ENCODE results near the gene CCDC192.
"Not testable (repeated sequence)": the region's sequence is repeated elsewhere in the genome, so short reads cannot be mapped to it uniquely, and the experiment has no call there.

Gene CCDC192, protein sequence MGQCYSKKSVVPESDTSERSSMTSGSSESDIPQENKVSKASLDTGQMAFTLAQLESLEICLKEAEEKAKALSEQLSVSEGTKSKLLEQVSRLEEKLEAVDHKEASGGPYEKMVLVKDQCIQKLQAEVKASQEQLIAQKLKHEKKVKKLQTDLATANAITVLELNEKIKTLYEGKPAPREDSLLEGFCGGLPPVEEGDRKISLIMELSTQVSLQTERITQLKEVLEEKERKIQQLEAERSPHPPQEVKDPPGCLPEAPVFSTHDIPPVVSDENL

GRCh38 chr5:127702926-127703561, at the start of gene CCDC192:
CCDC192 (plus strand) TSS chr5:127703391; CDS start chr5:127703446, 55 bp downstream.
- no peak for DNase-seq (ENCODE audit: low spot score)

GRCh38 chr5:127656825-127657224, 46.4 kb upstream of the CCDC192 start:
- no peak for DNase-seq (ENCODE audit: low spot score)

DNA sequence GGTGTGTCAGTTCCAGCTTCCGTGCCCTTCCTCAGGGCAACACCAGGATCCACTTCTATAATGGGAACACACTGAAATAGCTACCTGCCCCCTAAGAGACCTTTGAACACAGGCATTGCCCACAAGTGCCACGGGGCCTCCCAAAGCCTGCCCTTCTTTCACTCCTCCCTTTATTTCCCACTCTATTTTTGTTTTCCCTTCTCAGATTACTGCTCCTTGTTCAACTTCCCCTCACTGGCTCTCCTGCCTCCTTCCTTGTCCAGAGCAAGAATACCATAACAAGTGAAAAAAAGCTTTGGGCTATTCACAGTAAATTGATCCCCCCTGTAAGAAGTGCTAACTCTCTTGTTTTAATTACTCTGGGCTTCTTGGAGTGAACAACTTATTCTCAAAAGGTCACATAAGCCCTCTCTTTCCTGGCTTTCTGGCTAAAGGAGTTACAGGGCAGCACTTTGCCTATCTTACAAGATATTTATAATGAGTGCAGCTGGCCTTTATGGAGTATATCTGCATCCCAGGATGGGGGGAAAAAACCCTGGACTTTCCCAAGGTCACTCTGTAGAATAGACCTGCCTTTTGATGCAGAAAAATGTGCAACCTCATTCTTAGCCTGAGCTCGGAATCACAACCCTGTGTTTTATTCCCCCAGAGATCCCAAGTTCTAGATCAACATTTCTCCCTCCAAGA, 43.0 kb upstream of the CCDC192 start:
- no peak for DNase-seq (ENCODE audit: low spot score)

- DNase-seq (ENCODE audit: low spot score), result no peak
Observed at GRCh38 chr5:127664093-127664492, 39.1 kb upstream of the CCDC192 start.

DNA sequence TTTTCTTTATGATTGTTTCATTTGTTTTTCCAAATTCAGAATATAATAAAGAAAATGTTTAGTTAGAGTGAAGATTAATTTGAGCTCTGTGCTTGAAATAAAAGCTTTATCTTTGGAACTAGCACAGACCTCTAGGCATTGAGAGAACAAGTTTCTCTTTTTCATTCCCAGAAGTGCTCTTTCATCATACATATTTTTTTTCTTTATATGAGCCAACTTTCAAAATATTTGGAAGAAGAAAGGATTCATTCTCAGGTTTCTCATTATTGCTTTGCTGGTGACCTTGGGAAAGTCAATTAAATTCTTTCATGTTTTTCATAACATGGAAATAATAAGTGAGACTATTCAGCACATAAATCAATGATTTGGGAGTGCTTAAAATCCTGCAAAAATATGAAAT, 37.5 kb upstream of the CCDC192 start:
- no peak for DNase-seq (ENCODE audit: low spot score)

- no peak for DNase-seq (ENCODE audit: low spot score)
Observed at GRCh38 chr5:127666043-127666716, 37.0 kb upstream of the CCDC192 start.

GRCh38 chr5:127667926-127668325, 35.3 kb upstream of the CCDC192 start:
- no peak for DNase-seq (ENCODE audit: low spot score)

DNA sequence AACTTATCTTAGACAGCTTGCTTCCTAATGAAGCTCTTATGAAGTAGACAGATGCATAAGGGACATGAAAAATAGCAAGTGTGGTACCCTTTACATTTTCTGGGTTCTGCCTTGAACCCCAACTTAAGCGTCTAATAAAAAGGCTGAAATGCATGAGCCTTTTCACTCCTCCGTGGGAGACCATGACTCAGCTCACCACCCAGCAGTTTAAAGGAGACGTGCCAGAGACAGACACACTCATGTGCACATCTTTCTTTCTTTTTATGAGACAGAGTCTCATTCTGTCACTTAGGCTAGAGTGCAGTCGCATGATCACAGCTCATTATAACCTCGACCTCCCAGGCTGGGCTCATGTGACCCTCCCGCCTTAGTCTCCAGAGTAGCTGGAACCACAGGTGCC, 32.0 kb upstream of the CCDC192 start:
- DNase-seq (ENCODE audit: low spot score), result no peak

- DNase-seq (ENCODE audit: low spot score), result no peak
Observed at GRCh38 chr5:127673117-127673800, 29.9 kb upstream of the CCDC192 start.

GRCh38 chr5:127676951-127677350, 26.2 kb upstream of the CCDC192 start:
- DNase-seq (ENCODE audit: low spot score), result not testable (repeated sequence)

DNA sequence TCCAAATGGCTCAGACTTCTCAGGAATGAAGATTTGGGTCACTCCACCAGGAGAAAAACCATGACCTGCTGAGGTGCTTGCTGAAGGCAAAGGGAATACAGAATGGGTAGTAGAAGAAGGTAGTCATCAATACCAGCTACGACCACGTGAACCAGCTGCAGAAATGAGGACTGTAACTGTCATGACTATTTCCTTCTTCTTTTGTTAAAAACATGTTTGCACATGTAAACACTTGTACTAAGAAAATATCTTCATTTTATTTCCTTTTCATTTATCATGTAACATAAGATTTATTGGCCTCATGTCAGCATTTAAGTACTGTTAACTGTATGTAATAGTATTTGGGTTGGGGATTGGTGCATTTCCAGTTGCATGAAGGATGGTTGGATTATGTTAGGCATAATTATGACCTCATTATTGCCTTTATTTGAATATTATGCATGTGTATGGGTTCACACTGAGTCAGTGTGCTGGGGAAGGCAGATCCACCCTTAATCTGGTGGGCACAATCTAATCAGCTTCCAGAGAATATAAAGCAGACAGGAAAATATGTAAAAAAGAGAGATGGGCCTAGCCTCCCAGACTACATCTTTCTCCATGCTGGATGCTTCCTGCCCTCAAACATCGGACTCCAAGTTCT, 23.4 kb upstream of the CCDC192 start:
- not testable (repeated sequence) for DNase-seq (ENCODE audit: low spot score)

- DNase-seq (ENCODE audit: low spot score), result no peak
Observed at GRCh38 chr5:127680595-127680994, 22.6 kb upstream of the CCDC192 start.

GRCh38 chr5:127683008-127683407, 20.2 kb upstream of the CCDC192 start:
- DNase-seq (ENCODE audit: low spot score), result no peak

DNA sequence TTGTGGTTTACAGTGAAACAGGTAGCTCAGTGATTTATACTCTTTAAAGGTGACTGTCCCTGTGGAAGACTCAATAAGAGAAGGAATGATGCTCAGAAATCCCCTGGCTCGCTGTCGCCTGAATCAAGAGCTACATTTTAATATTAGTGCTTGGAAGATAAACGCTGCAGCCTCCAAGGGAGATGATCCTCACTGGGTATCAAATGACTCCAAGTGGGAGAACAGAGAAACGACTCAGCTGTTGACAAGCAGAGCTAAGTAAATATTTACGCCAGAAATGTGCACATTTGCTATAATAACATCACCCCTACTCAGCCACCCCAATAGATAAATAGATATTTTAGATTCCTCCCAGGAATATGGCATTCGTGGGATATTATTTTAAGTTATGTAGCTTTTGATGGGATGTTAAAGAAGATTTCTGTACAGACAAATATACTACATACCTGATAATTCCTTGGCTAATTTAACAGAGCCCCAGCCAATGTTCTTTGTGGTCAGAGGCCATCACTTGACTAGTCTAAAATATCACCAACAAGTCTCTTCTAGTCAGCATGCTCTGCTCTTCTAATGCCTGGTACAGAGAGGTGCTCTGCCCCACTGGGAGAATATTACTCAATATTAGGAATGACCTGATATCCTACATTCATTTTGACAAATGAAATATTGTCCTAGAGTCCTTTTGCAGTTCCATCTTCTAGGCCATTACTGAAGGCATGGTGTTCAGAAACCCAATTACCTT, 18.3 kb upstream of the CCDC192 start:
- DNase-seq (ENCODE audit: low spot score), result no peak

DNA sequence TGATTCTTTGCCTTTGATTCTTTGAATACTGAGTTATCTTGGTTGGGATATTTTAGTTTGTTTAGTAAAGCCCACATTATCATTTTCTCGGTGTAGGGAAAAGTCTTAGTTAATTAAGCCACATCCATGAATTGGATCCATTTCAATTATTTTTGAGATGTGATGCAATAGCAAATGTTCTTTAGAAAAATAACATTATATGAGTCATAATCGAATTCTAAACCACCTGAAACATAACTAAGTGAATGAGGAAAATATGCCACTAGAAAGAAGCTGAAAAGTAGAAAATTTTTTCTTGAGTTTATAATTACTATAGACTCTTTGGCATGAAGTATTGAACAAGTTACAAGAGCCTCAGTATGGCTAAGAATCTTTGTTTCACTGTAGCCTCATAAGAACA, 17.5 kb upstream of the CCDC192 start:
- no peak for DNase-seq (ENCODE audit: low spot score)

- no peak for DNase-seq (ENCODE audit: low spot score)
Observed at GRCh38 chr5:127686424-127686823, 16.8 kb upstream of the CCDC192 start.

GRCh38 chr5:127694518-127695171, 8.5 kb upstream of the CCDC192 start:
- DNase-seq (ENCODE audit: low spot score), result no peak

DNA sequence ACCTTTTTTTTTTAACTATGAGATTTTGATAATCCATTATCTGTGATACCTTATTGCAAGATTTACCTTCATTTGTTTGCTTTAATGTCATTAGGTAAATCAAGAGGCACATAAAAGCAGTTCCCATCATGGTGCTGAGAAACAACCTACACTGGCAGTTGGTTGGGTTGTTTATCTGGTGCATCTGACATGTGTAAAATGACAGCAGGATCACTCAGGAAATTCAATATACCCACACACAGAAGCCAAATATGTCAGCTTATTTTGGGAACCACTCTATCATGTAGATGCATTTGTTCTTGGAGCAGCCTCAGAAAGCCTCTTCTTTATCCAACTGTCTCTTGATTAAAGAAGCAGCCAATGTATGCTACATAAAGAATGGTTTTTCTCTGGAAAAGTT, 7.8 kb upstream of the CCDC192 start:
- DNase-seq (ENCODE audit: low spot score), result no peak

- DNase-seq (ENCODE audit: low spot score), result no peak
Observed at GRCh38 chr5:127696683-127697082, 6.5 kb upstream of the CCDC192 start.

DNA sequence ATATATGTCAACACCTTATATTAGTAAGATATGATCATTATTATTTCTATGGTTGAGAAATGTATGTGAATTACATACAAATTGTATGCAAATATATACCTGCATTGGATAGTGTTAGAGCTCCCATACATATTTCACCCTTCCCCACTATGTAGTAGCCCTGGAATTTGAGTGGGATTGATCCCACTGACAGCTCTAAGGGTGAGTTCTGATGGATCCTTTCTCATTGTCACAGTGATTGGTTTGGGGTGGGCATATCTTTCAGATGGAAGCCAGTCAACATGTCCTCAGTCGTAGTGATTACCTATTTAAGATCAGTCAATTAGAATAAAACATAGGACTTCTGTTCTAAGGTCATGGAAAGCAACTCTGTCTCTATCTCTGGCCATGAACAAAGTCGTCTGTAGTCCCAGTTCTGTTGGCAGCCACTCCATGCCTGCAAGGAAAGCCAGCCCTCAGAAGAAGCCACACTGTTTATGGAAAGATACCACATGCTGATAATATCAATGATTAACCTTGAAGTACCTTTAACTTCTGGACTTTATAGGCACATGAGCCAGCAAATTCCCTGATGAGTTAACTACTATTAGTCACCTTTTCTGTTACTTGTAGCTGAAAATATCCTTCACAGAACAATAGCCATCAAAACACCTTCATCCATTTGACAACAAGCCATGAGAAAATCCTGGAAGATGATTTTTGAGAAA, 5.1 kb upstream of the CCDC192 start:
- DNase-seq (ENCODE audit: low spot score), result no peak
